Coronary artery (tissue), 2 donors: Measurements from ENCODE around the gene GJA1.

Experiments
- DNase-seq: peaks from one replicate; pipeline ENCODE4 v3.0.0-alpha.2; 2017; ENCODE audit warnings: low spot score
- H3K27ac ChIP-seq, 2 donors: fragments of 200-600 bp; sonication (generic); one replicate each; pipeline ENCODE4 v1.5.1; 2016 to 2019
- H3K4me3 ChIP-seq: fragments of 200-600 bp; sonication (generic); 2 replicates; pipeline ENCODE4 v1.5.1; 2016; ENCODE audit warnings: mild to moderate bottlenecking, moderate library complexity
- CTCF ChIP-seq: fragments of 200-600 bp; sonication (generic); IDR thresholded peaks from one replicate; pipeline ENCODE4 v1.5.1; 2019; ENCODE audit warnings: antibody characterized with exemption

The GJA1 gene

GRCh38 chr6:121479486-121480098 is 44.1 kb downstream of the GJA1 start:
- Histone ChIP-seq H3K4me3 (no peak overlapping the region), H3K27ac (no peak overlapping the region)
- DNase-seq, result no peak
- no peak for TF ChIP-seq CTCF

GRCh38 chr6:121480099-121480713 is 44.8 kb downstream of the GJA1 start:
- no peak overlapping the region for H3K27ac ChIP-seq
- no peak overlapping the region for H3K4me3 ChIP-seq
- no peak for DNase-seq
- no peak for TF ChIP-seq CTCF

GRCh38 chr6:121482004-121482693 is 46.7 kb downstream of the GJA1 start:
- Histone ChIP-seq H3K4me3 (no peak overlapping the region), H3K27ac (no peak overlapping the region)
- TF ChIP-seq CTCF, result no peak
- DNase-seq, result no peak

- no peak for DNase-seq
- H3K4me3 ChIP-seq, result no peak overlapping the region
- no peak overlapping the region for H3K27ac ChIP-seq
- no peak for TF ChIP-seq CTCF
These were observed 47.3 kb downstream of the GJA1 start for GRCh38 chr6:121482751-121483150.

- DNase-seq, result no peak
- no peak for TF ChIP-seq CTCF
- H3K4me3 ChIP-seq, result no peak overlapping the region
- H3K27ac ChIP-seq, result no peak overlapping the region
These were observed 49.9 kb downstream of the GJA1 start for GRCh38 chr6:121485359-121485811.

GRCh38 chr6:121491576-121491975 is 56.1 kb downstream of the GJA1 start:
- no peak for TF ChIP-seq CTCF
- Histone ChIP-seq H3K27ac (peak overlapping the region in 1 of 2 donors; percentile 69), H3K4me3 (no peak overlapping the region)
- no peak for DNase-seq
